WTC11 (cell line): ENCODE results near the gene SECISBP2L. TPM values are rescaled to one million over a fixed set of nuclear protein-coding genes. Genes with fewer than 3 reads are reported as not detected.

Experiments used
- ATAC-seq: fragments of 200-7000 bp; cut with Tn5 transposase; 2 replicates; pipeline ENCODE4 v1.10.0; 2021; ENCODE audit warnings: mild to moderate bottlenecking, moderate library complexity
- CTCF ChIA-PET: fragments of 300-600 bp; sonication (Branson Sonifier 250); formaldehyde crosslinking; loops from one replicate; lab custom pipeline; 2021; ENCODE audit warnings: antibody characterized with exemption; lab: Charles Lee
- POLR2A ChIA-PET: fragments of 350-600 bp; sonication (Branson Sonifier 250); formaldehyde crosslinking; loops from one replicate; lab custom pipeline; 2021; ENCODE audit warnings: antibody characterized with exemption; lab: Charles Lee
- DNase-seq: peaks from one replicate; pipeline ENCODE4 v3.0.0; 2021; ENCODE audit warnings: low spot score
- H3K27ac Mint-ChIP-seq: 2 replicates; pipeline ENCODE4 v1.8.0; 2021; ENCODE audit warnings: mixed read lengths
- H3K27me3 Mint-ChIP-seq: 2 replicates; pipeline ENCODE4 v1.8.0; 2021; ENCODE audit warnings: low read depth, mild to moderate bottlenecking, moderate library complexity, mixed read lengths
- H3K36me3 Mint-ChIP-seq: 2 replicates; pipeline ENCODE4 v1.8.0; 2021; ENCODE audit warnings: mixed read lengths
- H3K4me1 Mint-ChIP-seq: 2 replicates; pipeline ENCODE4 v1.8.0; 2022; ENCODE audit warnings: mixed read lengths
- H3K4me3 Mint-ChIP-seq: 2 replicates; pipeline ENCODE4 v1.8.0; 2021; ENCODE audit warnings: mild to moderate bottlenecking, moderate library complexity, mixed read lengths
- H3K9me3 Mint-ChIP-seq: 2 replicates; pipeline ENCODE4 v1.8.0; 2021; ENCODE audit warnings: mixed read lengths
- ATF1 ChIP-seq: sonication (generic); formaldehyde crosslinking; IDR thresholded peaks from 2 replicates; pipeline ENCODE4 v1.8.1; 2023; ENCODE audit warnings: mild to moderate bottlenecking, moderate library complexity, missing genetic modification reagents
- ATF3 ChIP-seq: sonication (generic); formaldehyde crosslinking; conservative IDR thresholded peaks from 2 replicates; pipeline ENCODE4 v1.8.1; 2022; ENCODE audit warnings: mild to moderate bottlenecking, missing genetic modification reagents
- CBFB ChIP-seq: sonication (generic); formaldehyde crosslinking; IDR thresholded peaks from 2 replicates; pipeline ENCODE4 v1.8.1; 2022; ENCODE audit warnings: mild to moderate bottlenecking, low read depth, missing genetic modification reagents
- CTCF ChIP-seq: fragments of 200-600 bp; IDR thresholded peaks from 2 replicates; pipeline ENCODE4 v1.8.0; 2022; ENCODE audit warnings: antibody characterized with exemption
- EMX1 ChIP-seq: fragments of 250-450 bp; sonication (Bioruptor Pico); IDR thresholded peaks from 2 replicates; pipeline ENCODE4 v1.8.0; 2021; ENCODE audit warnings: mild to moderate bottlenecking
- ESRRA ChIP-seq: sonication (generic); formaldehyde crosslinking; IDR thresholded peaks from 2 replicates; pipeline ENCODE4 v1.8.1; 2022; ENCODE audit warnings: mild to moderate bottlenecking, missing genetic modification reagents, borderline replicate concordance
- GRHL2 ChIP-seq: fragments of 250-450 bp; sonication (Bioruptor Pico); IDR thresholded peaks from 2 replicates; pipeline ENCODE4 v1.8.0; 2022; ENCODE audit warnings: mild to moderate bottlenecking, moderate library complexity; ENCODE audit not compliant: insufficient replicate concordance, severe bottlenecking
- KAT7 ChIP-seq: sonication (generic); formaldehyde crosslinking; IDR thresholded peaks from 2 replicates; pipeline ENCODE4 v1.8.1; 2023; ENCODE audit warnings: missing genetic modification reagents, mild to moderate bottlenecking, borderline replicate concordance
- MXD4 ChIP-seq: fragments of 250-450 bp; sonication (Bioruptor Pico); IDR thresholded peaks from 2 replicates; pipeline ENCODE4 v1.8.0; 2021; ENCODE audit warnings: mild to moderate bottlenecking, moderate library complexity, borderline replicate concordance
- NFATC4 ChIP-seq: fragments of 250-450 bp; sonication (Bioruptor Pico); IDR thresholded peaks from 2 replicates; pipeline ENCODE4 v1.9.0; 2021; ENCODE audit warnings: mild to moderate bottlenecking
- NFE2L1 ChIP-seq: sonication (generic); formaldehyde crosslinking; IDR thresholded peaks from 2 replicates; pipeline ENCODE4 v1.8.1; 2023; ENCODE audit warnings: missing genetic modification reagents
- NR1H2 ChIP-seq: sonication (generic); formaldehyde crosslinking; IDR thresholded peaks from 2 replicates; pipeline ENCODE4 v1.9.0; 2021; ENCODE audit warnings: mild to moderate bottlenecking, moderate library complexity, missing genetic modification reagents
- PRRX2 ChIP-seq: fragments of 250-450 bp; sonication (Bioruptor Pico); IDR thresholded peaks from 2 replicates; pipeline ENCODE4 v1.8.0; 2021; ENCODE audit warnings: mild to moderate bottlenecking
- RELA ChIP-seq: sonication (generic); formaldehyde crosslinking; IDR thresholded peaks from 2 replicates; pipeline ENCODE4 v1.8.1; 2022; ENCODE audit warnings: missing genetic modification reagents, mild to moderate bottlenecking, borderline replicate concordance
- SMAD4 ChIP-seq: sonication (generic); formaldehyde crosslinking; IDR thresholded peaks from 2 replicates; pipeline ENCODE4 v1.8.0; 2022; ENCODE audit warnings: mild to moderate bottlenecking, missing genetic modification reagents
- SOX15 ChIP-seq: fragments of 250-450 bp; sonication (Bioruptor Pico); IDR thresholded peaks from 2 replicates; pipeline ENCODE4 v1.9.0; 2021; ENCODE audit warnings: mild to moderate bottlenecking
- SP1 ChIP-seq: sonication (generic); formaldehyde crosslinking; conservative IDR thresholded peaks from 2 replicates; pipeline ENCODE4 v1.8.1; 2022; ENCODE audit warnings: missing genetic modification reagents
- TCF7 ChIP-seq: sonication (generic); formaldehyde crosslinking; IDR thresholded peaks from 2 replicates; pipeline ENCODE4 v1.8.0; 2022; ENCODE audit warnings: mild to moderate bottlenecking, low read depth, missing genetic modification reagents, moderate library complexity
- USF1 ChIP-seq: sonication (generic); formaldehyde crosslinking; IDR thresholded peaks from 2 replicates; pipeline ENCODE4 v1.8.0; 2022; ENCODE audit warnings: mild to moderate bottlenecking, missing genetic modification reagents
- USF2 ChIP-seq: sonication (generic); formaldehyde crosslinking; IDR thresholded peaks from 2 replicates; pipeline ENCODE4 v1.8.1; 2023; ENCODE audit warnings: mild to moderate bottlenecking, missing genetic modification reagents, moderate library complexity
- ZBTB21 ChIP-seq: sonication (generic); formaldehyde crosslinking; IDR thresholded peaks from 2 replicates; pipeline ENCODE4 v1.8.1; 2023; ENCODE audit warnings: mild to moderate bottlenecking, missing genetic modification reagents, borderline replicate concordance
- ZNF138 ChIP-seq: sonication (generic); formaldehyde crosslinking; conservative IDR thresholded peaks from 2 replicates; pipeline ENCODE4 v1.8.1; 2022; ENCODE audit warnings: mild to moderate bottlenecking, moderate library complexity, missing genetic modification reagents
- ZNF281 ChIP-seq: sonication (generic); formaldehyde crosslinking; IDR thresholded peaks from 2 replicates; pipeline ENCODE4 v1.8.0; 2023; ENCODE audit warnings: mild to moderate bottlenecking, missing genetic modification reagents
- ZNF317 ChIP-seq: sonication (generic); formaldehyde crosslinking; IDR thresholded peaks from 2 replicates; pipeline ENCODE4 v1.8.1; 2023; ENCODE audit warnings: low read depth, mild to moderate bottlenecking, moderate library complexity, missing genetic modification reagents, borderline replicate concordance
- ZNF423 ChIP-seq: fragments of 250-450 bp; sonication (Bioruptor Pico); IDR thresholded peaks from 2 replicates; pipeline ENCODE4 v2.1.2; 2022; ENCODE audit warnings: mild to moderate bottlenecking, moderate library complexity
- ZNF671 ChIP-seq: fragments of 250-450 bp; sonication (Bioruptor Pico); IDR thresholded peaks from 2 replicates; pipeline ENCODE4 v1.8.0; 2021; ENCODE audit warnings: mild to moderate bottlenecking
- total RNA-seq: library from RNA; stranded (reverse); gene quantifications from 3 replicates; pipeline ENCODE4 v1.2.3, GENCODE V29; 2021

SECISBP2L gene
- total RNA-seq, 1 experiment from 2014 or later: 30.4 TPM

GRCh38 chr15:48946074-48946839 lies 100.0 kb downstream of the SECISBP2L start:
- Mint-ChIP-seq H3K4me3 (no peak overlapping the region), H3K27me3 (no peaks in the 10 kb centered on the region; the same call in 1 of the 2 replicates), H3K4me1 (no peaks in the 10 kb centered on the region), H3K9me3 (no peaks in the 10 kb centered on the region), H3K27ac (no peak overlapping the region), H3K36me3 (no peaks in the 10 kb centered on the region)
- ATAC-seq (no peak), DNase-seq (no peak)
- ChIA-PET CTCF (interaction anchor here (0.5 to 0.7 kb wide), 2 partner anchors 8 to 65 kb away, joined by 3 read pairs; no protein-coding TSS in a partner anchor), POLR2A (no interaction called here)
- TF ChIP-seq TCF7 (no peak), RELA (CRISPR knock-in tag) (no peak), ZNF138 (CRISPR knock-in tag) (no peak), SOX15 (no peak), ATF3 (no peak), ZNF317 (no peak), SP1 (CRISPR knock-in tag) (no peak), USF1 (CRISPR knock-in tag) (no peak), ATF1 (CRISPR knock-in tag) (no peak), USF2 (no peak), ESRRA (CRISPR knock-in tag) (no peak), ZNF423 (CRISPR knock-in tag) (no peak), CTCF (no peak), KAT7 (no peak), PRRX2 (CRISPR knock-in tag) (no peak), ZNF671 (no peak), CBFB (CRISPR knock-in tag) (no peak), NFATC4 (CRISPR knock-in tag) (no peak)

- CTCF ChIA-PET: no interaction called here
- POLR2A ChIA-PET: no interaction called here
- Mint-ChIP-seq H3K27me3 (no peaks in the 10 kb centered on the region; the same call in 1 of the 2 replicates), H3K9me3 (no peaks in the 10 kb centered on the region)
- no peak for TF ChIP-seq NR1H2 (CRISPR knock-in tag)
- TF ChIP-seq NFE2L1 (CRISPR knock-in tag): no peak
- no peak for TF ChIP-seq ZBTB21 (CRISPR knock-in tag)
- no peak for TF ChIP-seq ZNF423 (CRISPR knock-in tag)
- TF ChIP-seq ZNF281: no peak
- no peak for TF ChIP-seq MXD4
- TF ChIP-seq GRHL2 (CRISPR knock-in tag): no peak
- no peak for TF ChIP-seq SMAD4 (CRISPR knock-in tag)
- no peak for TF ChIP-seq EMX1 (CRISPR knock-in tag)
- TF ChIP-seq, all 79 proteins: peak for 0
- Mint-ChIP-seq H3K36me3 (no peaks in the 10 kb centered on the region), H3K27ac (no peak overlapping the region), H3K4me3 (no peak overlapping the region), H3K4me1 (no peaks in the 10 kb centered on the region)
- DNase-seq (no peak), ATAC-seq (no peak)
Observed at GRCh38 chr15:48945386-48945785, 100.9 kb downstream of the SECISBP2L start.
